Fibroblast of skin of left biceps (primary cell): Measurements from ENCODE around the gene PRAF2.
A peak's percentile ranks its signal among the peaks of the same experiment; 100 is the strongest.

ENCODE experiments used
- DNase-seq, 2 experiments: peaks; one replicate each; pipeline ENCODE4 v3.0.0-alpha.2; 2013; ENCODE audit warnings: low read depth in 2 of 2

The PRAF2 gene, protein sequence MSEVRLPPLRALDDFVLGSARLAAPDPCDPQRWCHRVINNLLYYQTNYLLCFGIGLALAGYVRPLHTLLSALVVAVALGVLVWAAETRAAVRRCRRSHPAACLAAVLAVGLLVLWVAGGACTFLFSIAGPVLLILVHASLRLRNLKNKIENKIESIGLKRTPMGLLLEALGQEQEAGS

DNA sequence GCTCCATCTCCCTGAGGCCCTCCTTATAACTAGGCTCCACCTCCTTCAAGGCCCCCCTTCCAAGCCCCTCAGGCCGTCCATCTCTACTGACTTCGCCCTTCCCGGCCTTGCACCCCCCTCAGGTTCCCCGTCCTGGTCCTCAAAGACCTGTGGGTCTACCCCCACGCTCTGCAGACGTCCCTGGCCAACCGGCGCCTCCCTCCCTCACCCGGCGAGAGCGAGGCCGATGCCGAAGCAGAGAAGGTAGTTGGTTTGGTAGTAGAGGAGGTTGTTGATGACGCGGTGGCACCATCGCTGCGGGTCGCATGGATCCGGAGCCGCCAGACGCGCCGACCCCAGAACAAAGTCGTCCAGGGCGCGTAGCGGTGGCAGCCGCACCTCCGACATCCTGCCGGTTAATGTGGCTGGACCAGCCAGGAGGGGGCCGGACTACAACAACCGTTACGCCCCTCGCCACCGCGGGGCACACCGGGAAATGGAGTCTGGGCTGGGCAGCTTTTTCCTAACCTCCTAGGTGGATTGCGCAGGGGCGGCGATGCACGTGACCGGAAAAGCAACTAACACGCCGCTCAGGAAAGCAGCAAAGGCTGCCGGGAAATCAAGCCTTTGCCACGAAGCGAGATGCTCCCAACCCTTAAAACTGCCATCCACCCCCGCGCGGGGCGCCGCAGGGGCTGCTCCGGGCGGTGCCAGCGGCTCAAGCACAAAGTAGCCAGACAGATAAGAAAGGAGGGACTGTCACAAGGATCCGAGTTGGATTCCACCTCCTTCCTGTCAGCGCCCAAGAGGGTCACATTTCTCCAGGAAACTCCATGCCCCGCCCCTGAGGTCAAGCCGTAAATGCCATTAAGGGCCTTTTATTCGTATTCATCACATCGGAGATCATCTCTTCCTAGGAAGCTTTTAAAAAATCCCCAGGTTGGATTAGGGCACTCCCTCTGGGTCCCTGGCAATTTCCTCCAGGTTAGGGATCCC is at the start of gene PRAF2:
Gene PRAF2, minus strand, starts transcription at position 402 of the 975 bp plus-strand sequence. Its CDS starts 15 bp downstream, at position 387.
- peak; percentile 72 to 75 for DNase-seq

DNA sequence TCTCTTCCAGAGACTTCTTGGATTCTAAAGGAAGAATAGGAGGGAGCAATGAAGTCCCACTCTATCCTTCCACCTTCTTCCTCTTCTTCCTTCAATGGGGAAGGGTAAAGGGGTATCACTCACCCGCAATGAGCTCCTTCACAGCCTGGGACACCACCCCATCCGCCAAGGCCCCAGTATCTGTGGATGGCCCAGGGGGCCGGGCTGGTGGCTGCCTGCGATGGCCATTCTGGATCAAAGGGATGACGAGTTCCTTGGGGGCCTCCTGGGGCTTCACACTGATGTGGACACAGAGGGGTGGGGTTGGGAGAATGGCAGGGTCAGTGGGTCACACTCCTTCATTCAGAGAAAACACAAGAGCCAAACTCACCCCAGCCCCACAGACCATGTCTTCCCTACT is 48.7 kb upstream of the PRAF2 start:
- DNase-seq = no peak

DNA sequence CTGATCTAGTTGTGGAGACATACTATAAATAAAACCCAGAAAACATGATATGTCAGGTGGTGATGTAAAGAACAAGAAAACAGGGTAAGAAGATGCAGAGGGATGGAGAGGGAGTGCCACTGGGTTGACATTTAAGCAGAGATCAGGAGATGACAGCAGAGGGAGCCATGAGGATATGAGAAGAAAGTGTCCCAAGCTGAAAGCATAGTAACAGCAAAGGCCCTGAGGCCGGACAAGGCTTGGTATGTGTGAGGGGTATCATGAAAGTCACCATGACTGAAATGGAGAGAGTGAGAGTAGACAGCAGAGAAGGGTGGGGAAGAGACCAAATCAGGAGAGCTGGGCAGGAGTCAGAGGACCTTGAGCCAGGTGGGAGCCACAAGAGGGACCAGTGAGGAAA is 46.3 kb upstream of the PRAF2 start:
- no peak for DNase-seq

DNA sequence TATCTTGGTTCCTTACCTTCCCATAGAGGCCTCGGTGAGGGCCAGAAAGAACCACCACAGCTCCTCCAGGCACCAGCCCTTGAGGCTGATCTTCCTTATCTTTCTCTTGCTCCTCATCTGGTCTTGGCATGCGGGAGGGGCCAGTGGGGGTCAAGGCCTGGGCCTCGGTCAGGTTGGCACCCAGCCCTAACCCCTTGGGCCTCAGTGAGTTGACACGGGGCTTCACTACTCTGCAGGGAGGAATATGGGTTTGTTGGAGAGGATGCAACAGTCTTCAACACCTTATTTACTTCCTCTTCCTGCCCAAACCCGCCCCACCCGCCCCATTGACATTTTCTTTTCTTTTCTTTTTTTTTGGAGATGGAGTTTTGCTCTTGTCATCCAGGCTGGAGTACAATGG is 43.8 kb upstream of the PRAF2 start:
- DNase-seq = no peak

DNA sequence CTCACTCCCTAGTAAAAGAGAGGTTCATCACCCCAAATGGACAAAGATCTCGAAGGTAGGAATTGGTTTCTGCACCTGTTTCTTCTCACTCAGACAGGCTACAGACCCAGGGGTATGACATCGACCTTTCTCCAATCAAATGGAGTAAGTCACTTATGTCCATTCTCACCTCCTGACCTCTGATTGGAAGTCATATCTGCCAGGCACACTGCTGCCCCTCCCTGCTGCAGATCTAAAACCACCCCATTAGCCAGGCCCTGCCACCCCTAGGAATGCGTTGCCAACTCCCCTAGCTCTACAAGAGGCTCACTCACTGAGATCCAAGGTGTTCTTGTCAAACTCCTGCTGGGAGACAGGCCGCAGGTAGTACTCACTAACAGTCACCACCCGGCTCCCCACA is 42.9 kb upstream of the PRAF2 start:
- no peak for DNase-seq

DNA sequence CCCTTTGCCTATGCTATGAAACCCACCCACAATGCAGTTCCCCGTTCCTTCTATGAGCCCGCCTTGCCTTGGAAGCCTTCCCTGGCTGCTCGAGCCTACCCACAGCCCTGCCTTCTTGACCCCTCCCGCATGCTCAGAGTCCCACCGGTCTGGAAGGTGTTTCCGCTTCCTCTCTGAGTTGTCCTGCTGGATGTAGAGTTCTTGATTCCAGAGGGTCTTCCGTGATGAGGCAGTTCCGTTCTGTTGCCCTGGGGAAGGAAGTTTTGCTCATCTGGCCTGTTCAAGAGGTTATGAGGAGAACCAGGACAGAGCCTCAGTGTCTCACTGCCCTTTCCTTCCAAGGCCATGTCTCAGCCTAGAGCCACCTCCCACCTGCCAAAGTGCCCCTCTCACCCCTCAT is 42.3 kb upstream of the PRAF2 start:
- DNase-seq = no peak

DNA sequence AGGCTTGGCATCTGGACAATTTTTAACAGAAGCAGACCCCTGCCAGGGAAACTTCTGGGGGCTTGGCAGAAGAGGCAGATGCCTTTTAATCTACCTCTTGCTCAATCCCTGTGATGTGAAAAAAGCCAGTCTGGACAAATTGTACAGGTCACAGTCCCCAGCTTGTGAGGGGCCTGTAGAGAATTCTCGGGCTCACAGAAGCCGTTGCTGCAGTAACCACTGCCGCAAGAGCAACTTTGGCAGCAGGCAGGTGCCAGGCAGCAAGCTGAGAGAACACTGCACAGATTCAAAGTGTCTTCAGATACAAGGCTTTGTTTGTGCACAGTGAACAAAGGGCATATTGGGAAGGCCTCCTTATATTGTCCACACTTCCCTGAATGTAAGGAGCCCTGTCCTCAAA is 38.0 kb upstream of the PRAF2 start:
- no peak for DNase-seq

DNA sequence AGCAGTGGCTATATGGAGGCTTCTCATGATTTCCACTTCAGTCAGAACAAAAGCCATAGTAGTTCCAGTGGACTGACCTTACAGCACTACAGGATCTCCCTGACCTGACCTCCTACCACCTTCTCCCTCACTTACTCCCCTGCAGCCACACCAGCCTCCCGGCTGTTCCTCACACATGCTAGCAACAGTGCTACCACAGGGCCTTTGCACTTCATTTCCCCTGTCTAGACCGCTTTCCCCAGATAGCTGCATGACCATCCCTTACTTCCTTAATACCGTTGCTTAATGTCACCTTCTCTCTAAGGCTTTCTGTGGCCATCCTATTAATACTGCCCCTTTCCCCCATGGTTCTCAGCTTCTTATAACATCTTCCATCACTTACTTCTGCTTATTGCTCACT is 36.6 kb upstream of the PRAF2 start:
- no peak for DNase-seq

DNA sequence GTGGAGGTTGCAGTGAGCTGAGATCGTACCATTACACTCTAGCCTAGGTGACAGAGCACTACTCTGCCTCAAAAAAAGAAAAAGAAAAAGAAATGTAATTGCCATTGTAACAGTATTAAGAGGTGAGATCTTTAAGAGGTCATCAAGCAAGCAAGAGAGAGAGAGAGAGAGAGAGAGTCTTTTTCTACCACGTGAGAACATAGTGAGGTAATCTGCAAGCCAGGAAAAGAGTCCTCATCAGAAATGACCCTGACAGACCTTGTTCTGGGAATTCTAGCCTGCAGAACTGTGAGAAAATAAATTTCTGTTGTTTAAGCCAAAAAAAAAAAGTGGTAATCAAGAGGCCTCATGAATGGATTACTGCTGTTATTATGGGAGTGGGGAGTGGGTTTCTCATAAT is 34.8 kb upstream of the PRAF2 start:
- no peak for DNase-seq

DNA sequence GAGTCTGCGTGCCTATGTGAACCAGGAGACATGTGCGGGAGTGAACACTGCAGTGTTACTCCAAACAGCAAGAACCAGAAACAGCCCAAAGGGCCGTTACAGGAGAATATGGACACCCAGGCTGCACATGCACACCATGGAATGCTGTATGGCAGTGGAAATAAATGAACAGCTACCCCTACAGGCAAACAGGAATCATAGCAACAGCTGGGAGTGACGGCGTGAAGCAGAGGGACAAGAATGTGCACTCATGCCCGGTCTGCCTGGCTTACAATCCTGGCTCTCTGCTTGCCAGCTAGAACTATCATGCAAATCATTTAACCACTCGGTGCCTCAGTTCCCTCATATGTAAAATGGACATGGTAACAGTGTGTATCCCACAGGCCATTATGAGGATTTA is 33.1 kb upstream of the PRAF2 start:
- DNase-seq = peak in 1 of 2 experiments; percentile 0

DNA sequence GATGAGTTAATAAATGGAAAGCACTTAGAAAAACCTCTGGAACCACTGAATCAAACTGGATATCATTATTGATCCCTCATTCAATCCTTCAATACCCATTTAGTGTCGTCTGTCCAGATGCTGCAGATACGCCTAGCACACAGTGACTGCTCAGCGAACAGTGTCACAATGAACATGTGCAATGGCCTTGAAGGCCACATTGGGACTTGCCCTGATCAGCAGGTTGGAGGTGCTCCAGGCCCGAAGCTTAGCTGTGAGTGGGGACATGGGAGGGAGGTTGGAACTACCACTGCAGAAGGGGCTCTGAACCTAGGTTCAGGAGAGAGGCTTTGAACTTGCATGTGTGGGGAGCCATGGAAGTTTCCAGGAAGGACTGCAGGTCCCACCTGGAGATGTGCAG is 32.5 kb upstream of the PRAF2 start:
- no peak for DNase-seq

DNA sequence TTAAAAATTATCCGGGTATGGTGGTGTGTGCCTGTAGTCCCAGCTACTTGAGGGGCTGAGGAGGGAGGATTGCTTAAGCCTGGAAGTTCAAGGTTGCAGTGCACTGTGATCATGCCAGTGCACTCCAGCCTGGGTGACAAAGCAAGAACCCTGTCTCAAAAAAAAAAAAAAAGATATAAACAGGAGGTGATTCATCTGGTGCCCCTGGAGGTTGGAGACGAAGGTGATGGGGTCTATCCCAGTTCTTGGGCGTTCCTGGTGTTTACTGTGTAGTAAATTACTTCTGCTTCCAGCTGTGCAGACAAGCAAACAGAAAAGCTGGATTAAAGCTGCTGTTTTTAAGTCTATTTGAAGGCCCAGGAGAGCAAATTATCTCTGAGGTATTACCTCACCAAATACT is 29.8 kb upstream of the PRAF2 start:
- DNase-seq = no peak

DNA sequence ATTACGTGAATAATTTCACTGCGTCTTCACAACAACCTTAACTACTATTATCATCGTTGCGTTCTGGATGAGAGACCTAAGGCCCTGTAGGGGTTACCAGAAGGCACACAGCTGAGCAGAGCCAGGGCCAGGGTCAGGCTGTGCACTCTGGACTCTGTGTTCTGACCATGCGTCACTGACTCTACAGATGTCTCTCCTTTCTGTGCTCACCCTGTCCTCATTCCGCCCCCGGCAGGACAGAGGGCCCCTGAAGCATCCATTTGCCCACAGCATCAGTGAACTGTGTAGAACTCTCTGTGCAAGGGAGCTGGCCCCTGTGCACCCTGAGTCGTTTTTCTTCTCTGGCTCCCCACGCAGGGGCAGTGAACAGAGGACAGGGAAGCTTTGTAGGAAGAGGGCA is 28.4 kb upstream of the PRAF2 start:
- no peak for DNase-seq

DNA sequence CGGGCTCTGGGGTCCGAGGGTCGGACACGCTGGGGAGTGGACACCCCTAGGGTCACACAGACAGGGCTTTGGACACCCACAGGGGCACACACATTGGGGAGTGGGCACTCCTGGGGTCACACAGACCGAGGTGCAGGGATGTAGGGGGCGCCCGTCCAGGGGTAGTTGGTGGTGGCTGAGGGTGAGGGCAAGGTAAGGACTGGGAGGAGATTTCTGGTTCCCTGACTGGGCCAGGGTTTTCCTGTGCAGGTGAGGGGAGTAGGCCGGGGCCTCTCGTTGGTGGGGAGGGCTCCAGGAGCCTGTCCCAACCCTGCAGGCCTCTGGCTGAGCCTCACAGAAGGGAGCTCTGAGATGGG is 27.8 kb upstream of the PRAF2 start:
- no peak for DNase-seq

DNA sequence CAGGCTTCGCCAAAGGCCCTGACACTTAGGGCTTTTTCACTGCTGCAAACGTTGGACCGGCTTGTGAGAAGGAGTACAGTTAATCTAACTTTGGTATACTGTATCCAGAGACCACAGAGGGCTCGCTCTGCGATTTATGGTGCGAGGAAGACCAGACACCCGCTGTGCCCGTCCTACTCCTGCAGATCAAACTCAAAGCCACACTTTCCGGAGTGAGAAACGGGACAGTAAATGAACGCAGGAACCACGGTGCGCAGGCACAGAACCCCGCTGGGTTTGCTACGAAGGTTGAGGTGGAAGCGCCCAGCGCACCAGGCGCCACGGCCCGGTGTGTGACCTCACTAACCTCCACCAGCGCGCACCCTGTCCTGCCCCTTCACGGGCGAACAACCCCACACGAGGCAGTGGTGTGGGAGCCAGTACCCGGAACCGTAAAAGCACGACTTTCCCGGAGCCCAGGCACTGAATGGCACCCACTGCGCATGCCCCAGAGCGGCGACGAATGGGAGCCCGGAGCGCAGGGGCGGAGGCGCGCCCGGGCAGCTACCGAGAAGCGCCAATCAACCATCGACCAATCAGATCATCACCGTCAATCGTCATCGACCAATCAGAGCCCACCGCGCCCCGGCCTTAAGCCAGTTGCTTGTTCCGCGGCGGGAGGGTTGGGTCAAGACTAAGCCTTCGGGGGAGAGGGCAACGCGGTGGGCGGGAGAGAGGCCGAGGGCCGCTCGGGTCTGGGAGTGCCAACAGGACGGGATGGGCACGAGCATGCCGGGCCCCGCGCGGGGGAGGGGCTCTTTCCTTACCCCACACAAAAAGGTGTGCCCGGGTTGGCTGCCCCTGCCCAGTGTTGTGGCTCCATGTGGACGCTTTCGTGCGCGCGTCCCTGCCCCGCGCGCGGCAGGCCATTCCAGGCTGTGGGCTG is 27.2 kb upstream of the PRAF2 start:
- DNase-seq = peak; percentile 57 to 59

DNA sequence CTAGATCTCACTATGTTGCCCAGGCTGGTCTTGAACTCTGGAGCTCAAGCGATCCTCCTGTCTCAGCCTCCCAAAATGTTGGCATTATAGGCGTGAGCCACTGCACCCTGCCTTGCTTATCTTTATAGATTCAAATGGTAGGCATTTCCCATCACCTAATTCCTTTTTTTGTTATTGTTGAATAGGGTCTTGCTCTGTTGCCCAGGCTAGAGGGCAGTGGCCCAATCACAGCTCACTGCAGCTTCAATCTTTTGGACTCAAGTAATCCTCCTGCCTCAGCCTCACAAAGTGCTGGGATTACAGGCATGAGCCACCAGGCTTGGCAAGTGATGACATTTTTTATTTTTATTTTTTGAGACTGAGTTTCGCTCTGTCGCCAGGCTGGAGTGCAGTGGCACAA is 22.6 kb upstream of the PRAF2 start:
- DNase-seq = no peak

DNA sequence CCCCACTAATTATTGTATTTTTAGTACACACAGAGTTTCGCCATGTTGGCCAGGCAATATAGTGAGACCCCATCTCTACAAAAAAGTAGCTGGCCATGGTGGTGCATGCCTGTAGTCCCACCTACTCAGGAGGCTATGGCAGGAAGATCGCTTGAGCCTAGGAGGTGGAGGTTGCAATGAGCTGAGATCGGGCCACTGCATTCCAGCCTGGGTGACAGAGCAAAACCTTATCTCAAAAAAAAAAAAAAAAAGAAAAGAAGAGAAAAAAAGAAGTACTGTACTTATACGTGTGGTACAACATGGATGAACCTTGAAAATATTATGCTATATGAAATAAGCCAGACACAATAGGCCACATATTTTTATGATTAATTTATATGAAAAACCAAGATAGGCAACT is 15.8 kb upstream of the PRAF2 start:
- DNase-seq = no peak

DNA sequence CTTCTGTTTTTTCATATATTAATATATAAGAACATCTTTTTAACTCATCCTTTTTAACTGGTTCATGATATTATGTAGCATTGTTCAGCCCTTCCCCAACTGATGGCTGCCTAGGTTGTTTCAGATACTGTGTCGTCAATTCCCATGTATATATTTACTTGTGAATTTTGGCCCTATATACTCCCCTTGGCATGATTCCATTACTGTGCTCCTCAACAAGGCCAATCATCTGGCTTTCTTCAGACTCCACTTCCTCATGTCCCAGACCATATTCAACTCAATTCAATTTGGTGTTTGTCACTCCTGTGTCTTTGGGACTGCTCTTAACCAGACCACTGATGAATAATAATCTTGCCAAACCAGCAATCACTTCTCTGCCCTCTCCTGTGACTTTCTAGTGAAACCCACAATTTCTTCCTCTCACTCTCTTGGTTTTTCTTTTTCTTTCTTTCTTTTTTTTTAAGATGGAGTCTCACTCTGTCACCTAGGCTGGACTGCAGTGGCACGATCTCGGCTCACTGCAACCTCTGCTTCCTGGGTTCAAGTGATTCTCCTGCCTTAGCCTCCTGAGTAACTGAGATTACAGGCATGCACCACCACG is 8.6 kb upstream of the PRAF2 start:
- DNase-seq = no peak

DNA sequence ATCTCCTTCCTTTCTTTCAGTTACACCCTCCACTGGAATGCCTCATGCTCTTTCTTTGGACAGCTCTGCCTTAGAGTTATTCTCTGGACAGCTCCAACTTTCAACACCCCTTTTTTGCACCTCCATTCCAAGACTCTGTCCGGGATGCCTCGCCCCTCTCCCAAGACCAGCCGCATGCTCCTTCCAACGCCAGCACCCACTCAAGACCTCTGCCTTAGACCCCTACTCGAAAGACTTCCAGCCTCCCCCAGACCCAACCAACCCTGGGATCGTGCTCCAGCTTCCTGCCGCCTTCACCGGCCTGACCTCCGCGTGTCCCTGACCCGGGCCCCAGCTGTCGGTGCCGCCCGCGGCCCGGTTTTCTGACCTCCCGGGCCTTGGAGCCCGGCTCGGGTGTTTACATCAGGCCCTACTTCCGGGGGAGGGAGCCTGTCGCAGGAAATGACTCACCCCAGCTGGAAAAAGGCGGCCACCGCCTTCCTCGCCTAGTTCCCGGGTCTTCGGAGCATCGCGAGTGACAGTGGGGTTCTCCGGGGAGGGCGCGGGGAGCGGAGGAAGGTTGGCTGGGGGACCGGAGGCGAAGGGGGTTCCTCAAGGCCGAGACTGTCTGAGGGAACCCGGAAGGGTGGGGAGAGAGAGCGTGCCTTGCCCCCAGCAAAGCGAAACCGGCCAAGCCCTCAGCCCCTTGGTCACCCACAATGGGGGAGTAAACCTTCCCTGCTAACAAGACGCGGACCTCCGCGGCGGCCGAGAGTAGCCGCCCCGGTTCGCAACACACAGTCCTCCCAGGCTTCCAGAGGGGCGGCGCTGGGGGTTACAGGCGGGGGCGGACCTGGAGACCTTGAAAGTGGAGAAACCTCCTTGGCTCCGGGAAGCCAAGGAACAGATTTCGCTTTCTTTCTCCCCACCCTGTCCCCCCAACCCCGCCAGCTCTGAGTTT is 6.0 kb upstream of the PRAF2 start, which contains the start of gene WDR45:
Gene WDR45, minus strand, starts transcription at position 399 of the 940 bp plus-strand sequence. CDS start 1,792 bp downstream, outside the sequence.
- peak in 1 of 2 experiments; percentile 21 for DNase-seq

DNA sequence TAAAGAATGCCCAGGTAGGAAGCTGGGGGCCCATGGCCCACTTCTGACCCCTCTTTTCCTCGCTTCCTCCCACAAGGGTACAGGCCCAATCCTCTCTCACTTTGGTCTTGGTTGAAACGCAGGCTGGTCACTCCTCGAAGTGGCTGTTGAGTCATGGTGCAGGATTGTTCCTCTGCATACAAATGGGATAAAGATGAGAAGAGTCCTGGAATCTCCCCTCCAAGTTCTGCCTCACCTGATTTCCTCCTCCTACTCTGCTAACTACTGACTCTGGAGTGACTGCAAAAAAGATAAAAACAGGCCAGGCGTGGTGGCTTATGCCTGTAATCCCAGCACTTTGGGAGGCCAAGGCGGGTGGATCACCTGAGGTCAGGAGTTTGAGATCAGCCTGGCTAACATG is 4.1 kb upstream of the PRAF2 start:
- DNase-seq = no peak

DNA sequence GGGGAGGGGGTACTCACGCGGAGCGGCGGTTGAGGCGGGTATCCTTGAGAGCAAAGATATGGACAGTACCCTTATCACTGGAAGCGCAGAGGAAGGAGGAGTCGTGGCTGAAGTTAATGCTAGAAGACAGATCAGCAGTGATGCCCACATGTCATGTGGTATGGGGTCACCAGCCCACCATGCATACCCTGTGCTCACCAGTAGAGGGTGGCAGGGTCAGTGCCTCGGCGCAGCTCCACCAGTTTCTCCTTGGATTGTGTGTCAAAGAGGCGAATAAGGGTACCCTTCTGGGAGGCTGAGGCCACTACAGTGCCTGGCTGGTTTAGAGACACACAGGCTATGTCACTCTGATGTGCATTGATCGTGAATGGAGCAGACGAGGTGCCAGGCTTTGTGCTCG is 1.5 kb upstream of the PRAF2 start:
- no peak for DNase-seq
